Liver (tissue), 9 donors: ENCODE results near the gene RAD9A. TPM values are rescaled to one million over a fixed set of nuclear protein-coding genes. Genes with fewer than 3 reads are reported as not detected.

ENCODE experiments used
- DNase-seq: peaks from one replicate; pipeline ENCODE4 v3.0.0-alpha.2; 2017; ENCODE audit warnings: low spot score
- H3K27ac ChIP-seq, 2 donors: one replicate each; pipeline ENCODE4 v1.7.0; 2013; ENCODE audit warnings: inconsistent platforms in 2 of 2, low read length in 2 of 2, control low read depth in 1 of 2, low read depth in 1 of 2, mild to moderate bottlenecking in 1 of 2
- H3K27me3 ChIP-seq, 4 donors: one replicate each; pipeline versions ENCODE4 v1.6.1 to v1.7.0; 2013; ENCODE audit warnings: low read length in 3 of 4, inconsistent platforms in 1 of 4, mild to moderate bottlenecking in 1 of 4, moderate library complexity in 1 of 4; ENCODE audit not compliant: control insufficient read depth in 4 of 4, insufficient read depth in 4 of 4
- H3K36me3 ChIP-seq, 4 donors: one replicate each; pipeline versions ENCODE4 v1.6.1 to v1.7.0; 2013; ENCODE audit warnings: low read length in 3 of 4, mild to moderate bottlenecking in 3 of 4, low read depth in 1 of 4, moderate library complexity in 1 of 4; ENCODE audit not compliant: control insufficient read depth in 4 of 4, insufficient read depth in 3 of 4
- H3K4me1 ChIP-seq, 4 donors: one replicate each; pipeline versions ENCODE4 v1.6.1 to v1.7.0; 2013; ENCODE audit warnings: low read length in 3 of 4, mild to moderate bottlenecking in 3 of 4, moderate library complexity in 1 of 4; ENCODE audit not compliant: control insufficient read depth in 4 of 4, insufficient read depth in 4 of 4
- H3K4me3 ChIP-seq, 3 donors: one replicate each; pipeline versions ENCODE4 v1.6.1 to v1.7.0; 2013; ENCODE audit warnings: low read length in 3 of 3, control low read depth in 1 of 3, low read depth in 1 of 3, mild to moderate bottlenecking in 1 of 3
- H3K9ac ChIP-seq, 2 donors: one replicate each; pipeline ENCODE4 v1.7.0; 2013; ENCODE audit warnings: low read length in 2 of 2, mild to moderate bottlenecking in 2 of 2, moderate library complexity in 2 of 2, control low read depth in 1 of 2, low read depth in 1 of 2
- H3K9me3 ChIP-seq, 4 donors: one replicate each; pipeline versions ENCODE4 v1.6.1 to v1.7.0; 2013; ENCODE audit warnings: low read length in 3 of 4; ENCODE audit not compliant: control insufficient read depth in 4 of 4
- EGR1 ChIP-seq, 2 donors: IDR thresholded peaks; 2 replicates each; pipeline ENCODE4 v1.6.1; 2016 to 2018; ENCODE audit warnings: antibody characterized with exemption in 2 of 2, low read depth in 2 of 2
- FOXA1 ChIP-seq: IDR thresholded peaks from 2 replicates; pipeline ENCODE4 v1.6.1; 2016; ENCODE audit warnings: antibody characterized with exemption
- FOXA2 ChIP-seq: IDR thresholded peaks from 2 replicates; pipeline ENCODE4 v1.6.1; 2016; ENCODE audit warnings: antibody characterized with exemption
- GABPA ChIP-seq, 2 donors: IDR thresholded peaks in 1 of 2; conservative IDR thresholded peaks in 1 of 2; 2 replicates each; pipeline ENCODE4 v1.6.1; 2016; ENCODE audit warnings: antibody characterized with exemption in 2 of 2, mild to moderate bottlenecking in 1 of 2, moderate library complexity in 1 of 2
- HNF4A ChIP-seq, 2 donors: conservative IDR thresholded peaks; 2 replicates each; pipeline ENCODE4 v1.6.1; 2016; ENCODE audit warnings: antibody characterized with exemption in 2 of 2, mild to moderate bottlenecking in 2 of 2
- HNF4G ChIP-seq: IDR thresholded peaks from 2 replicates; pipeline ENCODE4 v1.6.1; 2016; ENCODE audit warnings: antibody characterized with exemption
- JUND ChIP-seq, 2 donors: IDR thresholded peaks; 2 replicates each; pipeline ENCODE4 v1.6.1; 2016; ENCODE audit warnings: antibody characterized with exemption in 2 of 2
- MAX ChIP-seq: IDR thresholded peaks from 2 replicates; pipeline ENCODE4 v1.6.1; 2016; ENCODE audit warnings: antibody characterized with exemption
- NR2F2 ChIP-seq: IDR thresholded peaks from 2 replicates; pipeline ENCODE4 v1.6.1; 2016; ENCODE audit warnings: antibody characterized with exemption
- RAD21 ChIP-seq, 2 donors: IDR thresholded peaks; 2 replicates each; pipeline ENCODE4 v1.6.1; 2016; ENCODE audit warnings: antibody characterized with exemption in 2 of 2, mild to moderate bottlenecking in 2 of 2
- RXRA ChIP-seq, 2 donors: IDR thresholded peaks; 2 replicates each; pipeline ENCODE4 v1.6.1; 2017 to 2018; ENCODE audit warnings: antibody characterized with exemption in 2 of 2, mild to moderate bottlenecking in 1 of 2
- SP1 ChIP-seq: IDR thresholded peaks from 2 replicates; pipeline ENCODE4 v1.6.1; 2018; ENCODE audit warnings: antibody characterized with exemption, mild to moderate bottlenecking
- TAF1 ChIP-seq: conservative IDR thresholded peaks from 2 replicates; pipeline ENCODE4 v1.6.1; 2016; ENCODE audit warnings: antibody characterized with exemption, mild to moderate bottlenecking
- YY1 ChIP-seq: IDR thresholded peaks from 2 replicates; pipeline ENCODE4 v1.6.1; 2016; ENCODE audit warnings: antibody characterized with exemption, mild to moderate bottlenecking
- ZBTB33 ChIP-seq: IDR thresholded peaks from 2 replicates; pipeline ENCODE4 v1.6.1; 2016; ENCODE audit warnings: antibody characterized with exemption
- WGBS: extraction: QIAGEN DNeasy Blood & Tissue Kit; methylation state at CpG from one replicate; pipeline ENCODE4 v1.1.7; 2013; 5-methylcytosine and 5-hydroxymethylcytosine counted together
- polyA plus RNA-seq, 2 donors: library from polyadenylated mRNA; stranded (reverse) in 1 of 2; unstranded in 1 of 2; fragments of 200-250 nt in 1 of 2; fragments of >200 nt in 1 of 2; fragmentation: Nextera tagmentation in 1 of 2; extraction: Ambion mirVana in 1 of 2; gene quantifications; one replicate each; pipeline versions ENCODE4 v1.2.1 to v1.2.3, GENCODE V29; 2013 to 2015
- total RNA-seq, 2 donors: library from RNA; depleted of rRNA; stranded (reverse); fragments of >200 nt; gene quantifications; one replicate each; pipeline ENCODE4 v1.2.3, GENCODE V29; 2014
- TF ChIP-seq, protein P1 (sequence below): IDR thresholded peaks from 2 replicates; pipeline ENCODE4 v1.6.1; 2016; ENCODE audit warnings: antibody characterized with exemption, mild to moderate bottlenecking
- TF ChIP-seq, protein P2 (sequence below): IDR thresholded peaks from 2 replicates; pipeline ENCODE4 v1.6.1; 2016; ENCODE audit warnings: antibody characterized with exemption
- TF ChIP-seq, protein P3 (sequence below): fragments of 150-350 bp; IDR thresholded peaks from 2 replicates; pipeline ENCODE4 v1.5.1; 2017; ENCODE audit warnings: improper control_type of control experiment, low read depth, low read length; ENCODE audit not compliant: missing input control
- donor health status: healthy.
- donor health status: healthy.
- donor health status: healthy.
- donor health status: healthy.
- donor health status: healthy.

Gene RAD9A
- total and polyA plus RNA-seq, 4 donors: 4.5 to 8.6 (median 5.6) TPM

DNA sequence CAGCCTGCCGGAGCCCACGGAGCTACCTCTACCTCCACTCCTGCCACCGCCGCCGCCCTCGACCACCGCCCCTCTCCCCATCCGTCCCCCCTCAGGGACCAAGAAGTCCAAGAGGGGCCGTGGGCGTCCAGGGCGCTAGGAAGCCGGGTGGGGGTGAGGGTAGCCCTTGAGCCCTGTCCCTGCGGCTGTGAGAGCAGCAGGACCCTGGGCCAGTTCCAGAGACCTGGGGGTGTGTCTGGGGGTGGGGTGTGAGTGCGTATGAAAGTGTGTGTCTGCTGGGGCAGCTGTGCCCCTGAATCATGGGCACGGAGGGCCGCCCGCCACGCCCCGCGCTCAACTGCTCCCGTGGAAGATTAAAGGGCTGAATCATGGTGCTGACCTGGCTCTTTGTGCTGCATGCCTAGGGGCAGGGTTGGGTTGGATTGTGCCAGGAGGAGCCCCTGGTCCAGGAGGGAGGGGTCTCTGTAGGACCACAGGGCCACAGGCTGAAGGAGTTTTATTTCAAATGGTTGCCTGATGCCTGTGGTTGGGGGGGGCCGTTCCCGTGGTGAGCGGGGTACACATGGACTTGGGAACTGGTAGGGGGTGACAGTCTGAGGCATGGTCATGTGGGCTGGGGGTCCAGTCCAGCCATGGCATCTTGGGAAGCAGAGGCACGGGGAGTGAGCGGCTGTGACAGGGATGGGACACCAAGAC is 43.4 kb downstream of the RAD9A start:
- no peak overlapping the region for H3K9ac ChIP-seq
- peaks cover 3 to 47% (median 8%) of the 10 kb centered on the region in 4 donors for H3K36me3 ChIP-seq
- no peak overlapping the region for H3K4me3 ChIP-seq
- no peaks in the 10 kb centered on the region for H3K27me3 ChIP-seq
- no peaks in the 10 kb centered on the region for H3K9me3 ChIP-seq
- no peak for DNase-seq
- 85% methylated on average over 26 of the region's 26 CpGs for WGBS
- no peak overlapping the region for H3K27ac ChIP-seq
- peaks cover 0 to 5% (median 2%) of the 10 kb centered on the region in 4 donors for H3K4me1 ChIP-seq
- TF ChIP-seq MAX: no peak
- no peak for TF ChIP-seq ZBTB33
- no peak for TF ChIP-seq HNF4A (conservative IDR thresholded peaks at IDR 0.05)
- TF ChIP-seq SP1: no peak
- no peak for TF ChIP-seq JUND (IDR thresholded peaks at IDR 0.05)

DNA sequence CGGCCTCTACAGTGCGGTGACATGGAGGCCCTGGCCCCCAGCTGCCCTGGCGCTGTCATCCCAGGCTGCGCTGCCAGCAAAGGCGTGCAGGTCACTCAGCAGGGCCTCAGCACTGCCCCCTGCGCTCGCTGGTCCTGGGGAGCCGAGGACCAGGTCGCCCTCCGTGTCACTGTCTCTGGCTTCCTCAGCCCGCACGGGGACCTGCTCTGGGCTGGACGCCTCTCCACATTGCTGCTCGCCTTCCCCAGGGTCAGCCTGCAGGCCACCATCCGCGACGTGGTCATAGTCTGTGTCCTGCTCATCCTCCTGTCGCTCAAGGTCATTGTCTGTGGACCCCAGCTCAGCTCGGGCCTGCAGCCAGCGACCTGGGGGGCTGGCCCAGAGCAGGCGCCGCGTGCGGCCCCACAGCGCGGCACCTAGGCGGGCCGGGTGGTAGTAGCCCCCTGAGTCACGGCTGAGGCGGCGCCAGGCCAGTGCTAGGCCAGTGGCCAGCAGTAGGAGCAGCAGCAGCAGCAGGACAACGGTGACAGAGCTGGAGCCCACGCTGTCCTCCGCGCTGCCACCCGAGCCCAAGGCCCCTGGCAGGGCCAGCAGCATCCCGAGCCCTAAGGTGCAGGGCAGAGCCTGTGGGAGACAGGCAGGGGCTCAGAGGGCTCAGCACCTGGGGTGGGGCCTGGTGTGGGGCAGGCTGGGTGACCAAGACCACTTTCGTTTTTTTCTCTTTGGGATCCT is 44.1 kb downstream of the RAD9A start:
- 92% methylated on average over 38 of the region's 38 CpGs for WGBS
- Histone ChIP-seq H3K4me3 (no peak overlapping the region), H3K36me3 (peaks cover 3 to 47% (median 8%) of the 10 kb centered on the region in 4 donors)

More for the DNA sequence above, 44.1 kb downstream of the RAD9A start:
- DNase-seq: no peak
- Histone ChIP-seq H3K9me3 (no peaks in the 10 kb centered on the region), H3K9ac (no peak overlapping the region), H3K4me1 (peaks cover 0 to 7% (median 3%) of the 10 kb centered on the region in 4 donors), H3K27me3 (no peaks in the 10 kb centered on the region), H3K27ac (peak overlapping the region in 1 of 2 donors; percentile 31)
- TF ChIP-seq, protein P1, sequence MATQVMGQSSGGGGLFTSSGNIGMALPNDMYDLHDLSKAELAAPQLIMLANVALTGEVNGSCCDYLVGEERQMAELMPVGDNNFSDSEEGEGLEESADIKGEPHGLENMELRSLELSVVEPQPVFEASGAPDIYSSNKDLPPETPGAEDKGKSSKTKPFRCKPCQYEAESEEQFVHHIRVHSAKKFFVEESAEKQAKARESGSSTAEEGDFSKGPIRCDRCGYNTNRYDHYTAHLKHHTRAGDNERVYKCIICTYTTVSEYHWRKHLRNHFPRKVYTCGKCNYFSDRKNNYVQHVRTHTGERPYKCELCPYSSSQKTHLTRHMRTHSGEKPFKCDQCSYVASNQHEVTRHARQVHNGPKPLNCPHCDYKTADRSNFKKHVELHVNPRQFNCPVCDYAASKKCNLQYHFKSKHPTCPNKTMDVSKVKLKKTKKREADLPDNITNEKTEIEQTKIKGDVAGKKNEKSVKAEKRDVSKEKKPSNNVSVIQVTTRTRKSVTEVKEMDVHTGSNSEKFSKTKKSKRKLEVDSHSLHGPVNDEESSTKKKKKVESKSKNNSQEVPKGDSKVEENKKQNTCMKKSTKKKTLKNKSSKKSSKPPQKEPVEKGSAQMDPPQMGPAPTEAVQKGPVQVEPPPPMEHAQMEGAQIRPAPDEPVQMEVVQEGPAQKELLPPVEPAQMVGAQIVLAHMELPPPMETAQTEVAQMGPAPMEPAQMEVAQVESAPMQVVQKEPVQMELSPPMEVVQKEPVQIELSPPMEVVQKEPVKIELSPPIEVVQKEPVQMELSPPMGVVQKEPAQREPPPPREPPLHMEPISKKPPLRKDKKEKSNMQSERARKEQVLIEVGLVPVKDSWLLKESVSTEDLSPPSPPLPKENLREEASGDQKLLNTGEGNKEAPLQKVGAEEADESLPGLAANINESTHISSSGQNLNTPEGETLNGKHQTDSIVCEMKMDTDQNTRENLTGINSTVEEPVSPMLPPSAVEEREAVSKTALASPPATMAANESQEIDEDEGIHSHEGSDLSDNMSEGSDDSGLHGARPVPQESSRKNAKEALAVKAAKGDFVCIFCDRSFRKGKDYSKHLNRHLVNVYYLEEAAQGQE: no peak
- no peak for TF ChIP-seq HNF4A (conservative IDR thresholded peaks at IDR 0.05)
- TF ChIP-seq RAD21 (IDR thresholded peaks at IDR 0.05): no peak
- TF ChIP-seq, protein P2, sequence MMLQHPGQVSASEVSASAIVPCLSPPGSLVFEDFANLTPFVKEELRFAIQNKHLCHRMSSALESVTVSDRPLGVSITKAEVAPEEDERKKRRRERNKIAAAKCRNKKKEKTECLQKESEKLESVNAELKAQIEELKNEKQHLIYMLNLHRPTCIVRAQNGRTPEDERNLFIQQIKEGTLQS: no peak
- TF ChIP-seq, protein P3, sequence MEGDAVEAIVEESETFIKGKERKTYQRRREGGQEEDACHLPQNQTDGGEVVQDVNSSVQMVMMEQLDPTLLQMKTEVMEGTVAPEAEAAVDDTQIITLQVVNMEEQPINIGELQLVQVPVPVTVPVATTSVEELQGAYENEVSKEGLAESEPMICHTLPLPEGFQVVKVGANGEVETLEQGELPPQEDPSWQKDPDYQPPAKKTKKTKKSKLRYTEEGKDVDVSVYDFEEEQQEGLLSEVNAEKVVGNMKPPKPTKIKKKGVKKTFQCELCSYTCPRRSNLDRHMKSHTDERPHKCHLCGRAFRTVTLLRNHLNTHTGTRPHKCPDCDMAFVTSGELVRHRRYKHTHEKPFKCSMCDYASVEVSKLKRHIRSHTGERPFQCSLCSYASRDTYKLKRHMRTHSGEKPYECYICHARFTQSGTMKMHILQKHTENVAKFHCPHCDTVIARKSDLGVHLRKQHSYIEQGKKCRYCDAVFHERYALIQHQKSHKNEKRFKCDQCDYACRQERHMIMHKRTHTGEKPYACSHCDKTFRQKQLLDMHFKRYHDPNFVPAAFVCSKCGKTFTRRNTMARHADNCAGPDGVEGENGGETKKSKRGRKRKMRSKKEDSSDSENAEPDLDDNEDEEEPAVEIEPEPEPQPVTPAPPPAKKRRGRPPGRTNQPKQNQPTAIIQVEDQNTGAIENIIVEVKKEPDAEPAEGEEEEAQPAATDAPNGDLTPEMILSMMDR: no peak
- no peak for TF ChIP-seq HNF4G
- TF ChIP-seq EGR1 (IDR thresholded peaks at IDR 0.05; ENCODE audit: low read depth in 2 of 2): no peak
- TF ChIP-seq NR2F2: no peak
- TF ChIP-seq TAF1: no peak
- no peak for TF ChIP-seq YY1
- no peak for TF ChIP-seq GABPA (IDR thresholded peaks at IDR 0.05 in 1 of 2, conservative IDR thresholded peaks at IDR 0.05 in 1 of 2)
- no peak for TF ChIP-seq SP1
- no peak for TF ChIP-seq MAX
- no peak for TF ChIP-seq FOXA1
- no peak for TF ChIP-seq RXRA (IDR thresholded peaks at IDR 0.05)
- no peak for TF ChIP-seq ZBTB33
- no peak for TF ChIP-seq FOXA2
- TF ChIP-seq JUND (IDR thresholded peaks at IDR 0.05): no peak
